Stomach (tissue), 4 donors: ENCODE measurements around the gene GUCD1.

Source experiments
- POLR2A ChIP-seq, 4 donors: fragments of 450-650 bp; IDR thresholded peaks; one replicate each; pipeline ENCODE4 v1.6.1; 2016; ENCODE audit warnings: antibody characterized with exemption in 4 of 4, control low read depth in 2 of 4, mild to moderate bottlenecking in 1 of 4, moderate library complexity in 1 of 4
- POLR2AphosphoS5 ChIP-seq, 3 donors: sonication (generic); formaldehyde crosslinking; IDR thresholded peaks; one replicate each; pipeline ENCODE4 v1.6.1; 2016; ENCODE audit warnings: antibody characterized with exemption in 3 of 3
- TF ChIP-seq, protein P1 (sequence below), 7 experiments: fragments of 450-650 bp in 4 of 7; fragments of 200-600 bp in 3 of 7; sonication (generic) in 3 of 7; IDR thresholded peaks; one replicate each; pipeline ENCODE4 v1.5.1; 2016 to 2019; ENCODE audit warnings: antibody characterized with exemption in 7 of 7, control low read depth in 2 of 7, mild to moderate bottlenecking in 1 of 7

DNA sequence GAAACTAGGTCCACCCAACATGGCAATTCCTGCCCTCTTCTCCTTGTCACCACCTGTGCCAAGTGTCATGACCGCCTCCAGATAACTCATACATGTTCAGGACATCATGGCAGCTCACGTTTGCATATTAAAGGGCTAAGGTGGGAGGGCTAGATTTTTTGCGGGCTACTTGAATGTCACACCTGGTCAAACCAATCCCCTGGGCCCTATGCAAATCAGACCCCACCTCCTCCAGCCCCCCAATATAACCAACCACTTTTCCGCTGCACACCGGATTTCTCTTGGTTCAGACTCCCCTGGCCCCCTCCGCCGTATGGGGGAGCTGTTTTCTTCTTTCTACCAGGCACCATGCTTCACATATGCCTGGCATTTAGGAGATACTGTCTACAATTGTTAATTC lies 47.2 kb downstream of the GUCD1 start:
- TF ChIP-seq, protein P1, sequence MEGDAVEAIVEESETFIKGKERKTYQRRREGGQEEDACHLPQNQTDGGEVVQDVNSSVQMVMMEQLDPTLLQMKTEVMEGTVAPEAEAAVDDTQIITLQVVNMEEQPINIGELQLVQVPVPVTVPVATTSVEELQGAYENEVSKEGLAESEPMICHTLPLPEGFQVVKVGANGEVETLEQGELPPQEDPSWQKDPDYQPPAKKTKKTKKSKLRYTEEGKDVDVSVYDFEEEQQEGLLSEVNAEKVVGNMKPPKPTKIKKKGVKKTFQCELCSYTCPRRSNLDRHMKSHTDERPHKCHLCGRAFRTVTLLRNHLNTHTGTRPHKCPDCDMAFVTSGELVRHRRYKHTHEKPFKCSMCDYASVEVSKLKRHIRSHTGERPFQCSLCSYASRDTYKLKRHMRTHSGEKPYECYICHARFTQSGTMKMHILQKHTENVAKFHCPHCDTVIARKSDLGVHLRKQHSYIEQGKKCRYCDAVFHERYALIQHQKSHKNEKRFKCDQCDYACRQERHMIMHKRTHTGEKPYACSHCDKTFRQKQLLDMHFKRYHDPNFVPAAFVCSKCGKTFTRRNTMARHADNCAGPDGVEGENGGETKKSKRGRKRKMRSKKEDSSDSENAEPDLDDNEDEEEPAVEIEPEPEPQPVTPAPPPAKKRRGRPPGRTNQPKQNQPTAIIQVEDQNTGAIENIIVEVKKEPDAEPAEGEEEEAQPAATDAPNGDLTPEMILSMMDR (IDR thresholded peaks at IDR 0.05), result no peak
- TF ChIP-seq POLR2A (IDR thresholded peaks at IDR 0.05) (no peak), POLR2AphosphoS5 (IDR thresholded peaks at IDR 0.05) (no peak)
